HuH-7 (cell line): Measurements from ENCODE around the gene HDAC9.
A peak's percentile ranks its signal among the peaks of the same experiment; 100 is the strongest.

ENCODE experiments used
- DNase-seq: peaks from one replicate; pipeline ENCODE4 v3.0.0; 2011; ENCODE audit warnings: low spot score

Gene HDAC9

DNA sequence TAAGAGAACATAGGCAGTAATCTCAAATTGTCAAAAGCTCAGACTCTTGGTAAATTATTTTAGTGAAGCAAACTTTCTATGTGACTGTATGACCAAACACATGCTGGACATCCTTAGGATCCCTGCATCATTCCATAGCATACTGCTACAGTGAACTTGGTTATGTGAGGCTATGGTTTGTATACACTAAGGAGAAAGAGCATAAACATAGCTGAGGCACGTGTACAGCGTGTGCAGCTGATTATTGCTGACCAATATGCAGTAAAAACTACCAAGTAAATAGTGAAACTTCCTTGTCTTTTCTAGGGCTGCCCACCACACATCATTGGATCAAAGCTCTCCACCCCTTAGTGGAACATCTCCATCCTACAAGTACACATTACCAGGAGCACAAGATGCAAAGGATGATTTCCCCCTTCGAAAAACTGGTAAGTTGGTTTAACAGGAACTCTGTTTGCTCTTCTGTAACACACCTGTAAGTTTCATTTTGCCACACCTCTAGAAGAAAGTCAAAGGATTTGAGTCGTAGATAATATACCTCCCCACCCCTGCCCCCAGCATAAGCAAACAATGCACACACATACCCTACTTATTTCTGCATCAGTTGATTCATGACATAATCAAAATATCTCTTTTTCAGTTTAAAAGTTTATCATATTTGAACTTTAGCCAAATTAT, 98.2 kb downstream of the HDAC9 start:
- DNase-seq: no peak

DNA sequence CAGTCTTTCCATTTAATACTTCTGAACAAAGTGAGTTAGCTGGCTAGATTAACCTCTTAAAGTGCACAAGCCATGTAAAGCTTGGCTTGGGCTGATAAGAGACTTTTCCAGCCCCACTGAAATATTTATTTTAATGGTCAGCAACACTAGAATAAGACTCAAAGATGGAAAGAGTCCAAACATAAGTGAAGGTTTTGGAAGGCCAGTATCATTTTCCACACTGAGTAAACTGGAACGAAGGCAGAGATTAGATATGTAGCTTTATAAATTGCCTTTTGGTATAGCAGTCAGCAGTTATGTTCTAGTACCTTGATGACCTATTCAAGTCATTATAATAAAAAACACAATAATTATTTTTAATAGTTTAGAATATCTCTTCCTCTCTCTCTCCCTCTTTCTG, 102.2 kb downstream of the HDAC9 start:
- no peak for DNase-seq

DNA sequence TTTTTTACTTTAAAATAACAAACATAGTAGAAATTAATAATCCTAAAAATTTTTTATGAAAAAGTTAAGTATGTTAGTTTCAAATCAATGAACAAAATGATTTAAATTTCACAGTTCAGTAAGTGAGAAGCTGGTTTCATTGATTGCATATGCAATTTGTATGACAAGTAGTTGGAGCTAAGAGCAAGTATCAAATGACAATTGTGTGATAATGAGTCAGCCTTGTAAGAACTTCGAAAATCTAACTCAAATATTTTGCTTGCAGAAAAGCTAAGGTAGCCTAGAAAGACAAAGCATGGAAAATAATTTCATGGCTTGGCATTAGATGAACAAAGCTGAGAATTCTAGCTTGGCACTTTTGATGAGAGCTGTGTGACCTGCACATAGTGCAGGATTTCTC, 111.5 kb downstream of the HDAC9 start:
- DNase-seq: no peak

DNA sequence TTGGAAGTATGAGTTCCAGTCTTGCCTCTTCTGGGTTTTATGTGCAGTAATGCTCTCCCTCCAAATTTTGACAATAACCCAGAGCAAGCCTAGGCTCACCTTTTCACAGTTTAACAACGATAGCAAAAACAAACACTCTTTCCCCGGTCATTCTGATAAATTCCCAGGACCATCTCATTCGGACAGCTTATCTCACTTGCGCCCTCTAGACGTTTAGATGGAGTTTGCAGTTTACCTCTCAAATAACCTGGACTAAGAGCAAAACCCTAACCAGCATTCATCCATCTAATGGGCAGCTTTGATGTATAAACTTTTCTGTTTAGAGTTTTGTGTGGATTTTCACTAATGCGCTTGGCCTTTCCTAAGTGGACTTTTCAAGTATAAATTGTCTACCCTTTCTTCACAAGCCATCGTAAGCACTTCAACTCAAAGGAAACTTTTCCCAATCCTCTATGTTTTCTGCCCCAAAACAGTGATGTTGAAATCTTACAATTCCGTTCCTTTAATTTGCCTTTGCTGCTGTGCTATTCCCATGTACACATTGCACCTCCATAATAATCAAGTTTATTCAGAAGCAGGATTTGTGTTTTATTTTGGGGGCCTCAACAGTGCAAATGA, 114.9 kb downstream of the HDAC9 start:
- peak; percentile 27 for DNase-seq

DNA sequence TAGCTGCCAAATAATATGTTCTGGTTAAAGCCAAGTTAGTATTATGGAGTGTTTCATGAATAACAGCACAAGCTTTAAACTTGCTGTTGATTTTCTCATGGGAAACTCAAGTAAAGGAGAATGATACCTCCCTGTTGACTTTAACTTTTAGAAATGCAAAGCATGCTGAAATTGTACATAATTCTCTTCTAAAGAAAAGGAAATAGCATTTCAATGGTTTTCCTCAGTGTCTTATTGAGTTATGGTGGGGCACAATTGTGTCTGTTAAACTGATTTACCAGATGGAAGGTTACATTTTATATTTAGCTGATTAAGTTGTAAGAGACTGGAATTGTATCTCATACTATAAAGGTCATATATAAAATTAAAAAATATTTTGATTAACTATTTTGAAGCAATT, 119.3 kb downstream of the HDAC9 start:
- DNase-seq: no peak

DNA sequence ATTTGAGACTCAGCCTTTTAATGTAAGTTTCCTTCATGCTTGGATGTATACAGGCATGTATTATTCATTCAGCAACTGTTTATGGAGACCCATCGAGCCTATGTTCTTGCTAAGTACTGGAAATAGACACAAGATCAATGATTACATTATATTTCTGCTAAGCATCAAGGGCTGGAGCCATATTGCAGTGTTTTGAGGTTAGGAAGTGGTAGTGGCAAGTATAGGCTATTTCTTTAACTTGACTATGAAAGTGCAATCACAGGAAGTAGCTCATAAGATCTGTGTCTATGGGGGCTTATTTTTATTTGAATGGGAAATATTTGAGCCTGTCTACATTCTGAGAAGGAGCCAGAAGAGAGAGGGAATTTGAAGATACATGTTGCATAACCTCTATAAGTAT, 123.8 kb downstream of the HDAC9 start:
- no peak for DNase-seq

DNA sequence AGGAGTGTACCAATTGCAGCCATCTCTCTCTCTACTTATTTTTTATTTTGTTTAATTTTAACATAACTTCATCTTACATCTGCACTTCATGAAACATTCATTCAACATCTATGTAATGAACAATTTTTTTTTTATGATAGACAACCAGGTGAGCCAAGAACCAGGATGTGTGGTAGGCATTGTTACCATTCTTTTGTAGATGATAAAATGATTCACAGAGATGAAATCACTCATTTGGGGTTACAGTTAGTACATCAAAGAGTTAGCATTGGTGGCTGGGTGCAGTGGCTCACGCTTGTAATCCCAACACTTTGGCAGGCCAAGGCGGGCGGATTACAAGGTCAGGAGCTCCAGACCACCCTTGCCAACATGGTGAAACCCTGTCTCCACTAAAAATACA, 127.8 kb downstream of the HDAC9 start:
- no peak for DNase-seq

DNA sequence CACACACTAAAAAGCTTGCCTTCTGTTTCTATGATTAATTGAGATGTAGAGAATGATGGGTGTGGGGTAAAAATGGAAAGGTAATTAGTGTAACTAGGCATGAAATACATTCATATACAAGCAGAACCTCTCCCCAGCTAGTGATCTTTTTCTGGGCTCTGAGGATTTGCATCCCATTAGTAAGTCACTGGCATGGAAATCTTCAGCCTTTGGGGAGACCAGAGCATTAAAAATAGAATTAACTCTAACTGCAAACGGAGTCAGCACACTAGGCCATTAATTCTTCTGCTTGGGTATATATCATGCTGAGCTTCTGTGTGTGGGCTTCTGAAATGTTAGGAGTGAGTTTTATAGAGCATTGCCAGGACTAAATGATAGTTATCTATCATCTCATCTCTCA, 128.9 kb downstream of the HDAC9 start:
- no peak for DNase-seq

DNA sequence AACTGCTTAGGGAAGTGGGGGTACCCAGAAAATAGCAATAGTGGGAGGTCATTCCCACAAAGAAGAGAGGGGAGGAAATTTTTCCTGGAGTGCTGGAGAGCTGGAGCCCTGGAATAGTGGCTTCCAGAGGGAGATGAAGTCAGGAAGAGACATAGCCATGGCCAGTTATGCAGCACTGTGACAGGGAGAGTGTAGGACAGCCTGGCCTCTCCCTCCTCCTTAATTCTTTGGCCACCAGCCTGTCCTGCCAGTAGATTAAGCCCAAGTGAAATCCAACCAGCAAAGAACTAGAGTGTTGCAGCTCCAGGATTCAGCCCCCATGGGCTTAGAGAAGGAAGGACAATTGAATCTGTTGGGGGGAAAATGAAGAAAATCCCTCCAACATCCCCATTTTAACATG, 130.5 kb downstream of the HDAC9 start:
- DNase-seq: no peak

DNA sequence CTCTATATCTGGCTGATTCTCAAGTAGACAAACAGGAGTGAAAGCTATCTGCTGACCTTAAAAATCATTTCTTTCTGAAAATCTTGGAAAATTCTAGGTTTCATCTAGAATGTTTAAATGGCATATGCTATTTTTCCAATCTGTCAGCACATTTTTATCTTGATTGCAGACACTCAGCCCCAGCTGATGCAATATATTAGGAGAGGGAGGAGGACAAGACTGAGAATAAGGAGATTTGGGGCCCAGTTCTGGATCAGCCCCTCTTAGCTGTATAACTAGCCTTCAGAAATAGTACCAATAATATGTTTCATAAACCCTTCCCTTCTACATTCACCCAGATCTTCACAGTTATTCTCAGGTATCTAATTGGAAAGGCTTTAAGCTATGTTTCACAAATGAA, 131.2 kb downstream of the HDAC9 start:
- DNase-seq: no peak

DNA sequence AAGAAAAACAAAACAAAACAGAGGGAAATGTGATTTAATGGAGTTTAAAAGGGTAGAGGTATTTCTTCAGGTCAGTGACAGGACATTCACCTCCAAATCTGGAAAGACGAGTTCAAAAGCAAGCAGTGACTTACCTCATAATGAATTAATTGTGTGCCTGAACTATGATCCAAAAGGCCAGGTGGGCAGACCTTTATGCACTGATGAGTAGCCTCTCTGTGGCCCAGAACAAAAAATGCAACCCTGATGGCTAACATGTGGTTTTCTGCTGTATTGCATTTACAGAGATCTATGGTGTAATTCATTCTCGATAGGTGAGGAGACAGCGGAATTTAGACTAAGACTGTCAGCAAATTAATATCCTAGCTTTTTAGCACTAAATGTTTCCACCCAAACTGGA, 142.0 kb downstream of the HDAC9 start:
- no peak for DNase-seq

DNA sequence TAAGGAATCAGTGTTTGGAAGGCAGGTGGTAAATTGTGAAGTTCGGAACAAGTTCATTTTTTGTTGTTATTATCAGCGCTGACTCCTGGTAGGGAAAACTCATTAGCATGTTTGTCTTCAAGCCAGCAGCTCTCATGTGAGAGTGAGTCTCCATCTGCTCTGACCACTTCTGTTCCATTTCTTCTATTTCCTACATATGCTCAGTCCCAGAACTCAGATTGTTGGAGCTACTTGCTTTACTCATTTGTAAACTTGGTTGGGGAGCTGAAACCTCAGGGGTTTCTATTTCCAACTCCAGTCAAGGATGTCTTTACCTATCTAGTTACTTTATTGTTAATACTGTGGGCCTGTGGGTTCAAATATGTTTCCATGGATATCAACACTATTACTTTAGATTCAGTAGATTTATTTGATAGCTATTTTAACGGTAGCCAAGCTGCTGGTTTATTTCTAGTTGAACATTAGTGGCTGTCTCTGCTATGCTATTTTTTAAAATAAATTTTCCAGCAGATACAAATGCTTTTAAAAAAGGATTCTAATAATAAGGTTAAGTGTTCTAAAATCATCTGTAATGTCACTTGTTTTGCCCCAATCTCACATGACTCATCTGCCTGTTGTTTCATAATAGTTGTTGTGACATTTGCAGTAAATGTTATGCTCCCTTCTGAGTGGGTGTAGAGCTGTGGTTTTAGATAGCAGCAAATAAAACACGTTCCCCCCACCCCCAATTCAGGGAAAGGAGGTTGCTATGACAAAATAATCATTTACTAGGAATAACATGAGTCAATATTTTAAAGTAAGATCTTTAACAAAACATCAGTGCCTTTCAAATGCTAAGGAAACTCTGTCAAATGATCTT, 143.3 kb downstream of the HDAC9 start:
- DNase-seq: no peak

DNA sequence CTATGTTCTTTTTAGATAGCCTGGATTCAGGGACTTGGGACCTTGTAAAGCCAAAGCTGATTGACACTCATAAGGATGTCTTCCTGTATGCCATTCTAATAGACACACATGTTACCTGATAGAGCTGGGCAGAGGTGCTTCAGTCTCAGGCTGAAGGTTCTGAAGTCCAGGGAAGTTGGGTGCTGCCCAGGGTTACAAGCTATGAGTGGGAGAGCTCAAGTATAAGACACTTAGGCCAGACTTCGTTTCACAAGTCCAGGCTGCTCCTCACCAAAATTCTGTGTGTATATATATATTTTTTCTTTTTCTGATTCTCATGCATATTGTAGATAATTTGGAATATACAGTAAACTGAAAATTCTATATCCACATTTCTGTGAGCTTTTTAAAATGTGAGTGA, 144.2 kb downstream of the HDAC9 start:
- DNase-seq: no peak

DNA sequence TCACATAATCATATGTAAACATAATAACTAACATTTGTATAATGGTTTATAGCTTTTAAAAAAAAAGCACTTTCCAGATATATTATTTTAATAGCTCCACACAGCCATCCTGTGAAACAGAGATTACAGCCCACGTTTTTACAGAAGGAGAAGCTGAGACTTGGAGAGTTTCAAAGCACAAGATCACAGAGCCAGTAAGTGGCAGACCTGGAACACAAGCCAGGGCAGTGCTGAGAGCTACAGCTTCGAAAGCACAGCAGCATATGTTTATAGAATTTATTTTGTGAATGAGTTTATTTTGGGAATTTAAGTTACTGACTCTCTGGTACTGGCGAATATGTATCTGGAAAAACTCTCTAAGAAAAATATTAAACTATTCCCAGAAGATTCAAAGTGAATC, 149.4 kb downstream of the HDAC9 start:
- no peak for DNase-seq

DNA sequence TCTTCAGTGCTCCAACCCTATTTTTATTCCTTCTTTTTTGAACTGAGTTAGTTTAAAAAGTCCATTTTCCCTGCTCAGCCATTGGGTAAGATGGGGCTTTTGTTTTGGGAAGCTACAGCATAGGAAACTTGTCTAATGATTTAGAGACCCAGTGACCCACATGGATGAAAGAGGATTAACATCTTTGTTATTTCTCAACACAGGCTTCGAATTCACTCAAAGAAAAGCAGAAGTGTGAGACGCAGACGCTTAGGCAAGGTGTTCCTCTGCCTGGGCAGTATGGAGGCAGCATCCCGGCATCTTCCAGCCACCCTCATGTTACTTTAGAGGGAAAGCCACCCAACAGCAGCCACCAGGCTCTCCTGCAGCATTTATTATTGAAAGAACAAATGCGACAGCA, 152.0 kb downstream of the HDAC9 start:
- DNase-seq: no peak

DNA sequence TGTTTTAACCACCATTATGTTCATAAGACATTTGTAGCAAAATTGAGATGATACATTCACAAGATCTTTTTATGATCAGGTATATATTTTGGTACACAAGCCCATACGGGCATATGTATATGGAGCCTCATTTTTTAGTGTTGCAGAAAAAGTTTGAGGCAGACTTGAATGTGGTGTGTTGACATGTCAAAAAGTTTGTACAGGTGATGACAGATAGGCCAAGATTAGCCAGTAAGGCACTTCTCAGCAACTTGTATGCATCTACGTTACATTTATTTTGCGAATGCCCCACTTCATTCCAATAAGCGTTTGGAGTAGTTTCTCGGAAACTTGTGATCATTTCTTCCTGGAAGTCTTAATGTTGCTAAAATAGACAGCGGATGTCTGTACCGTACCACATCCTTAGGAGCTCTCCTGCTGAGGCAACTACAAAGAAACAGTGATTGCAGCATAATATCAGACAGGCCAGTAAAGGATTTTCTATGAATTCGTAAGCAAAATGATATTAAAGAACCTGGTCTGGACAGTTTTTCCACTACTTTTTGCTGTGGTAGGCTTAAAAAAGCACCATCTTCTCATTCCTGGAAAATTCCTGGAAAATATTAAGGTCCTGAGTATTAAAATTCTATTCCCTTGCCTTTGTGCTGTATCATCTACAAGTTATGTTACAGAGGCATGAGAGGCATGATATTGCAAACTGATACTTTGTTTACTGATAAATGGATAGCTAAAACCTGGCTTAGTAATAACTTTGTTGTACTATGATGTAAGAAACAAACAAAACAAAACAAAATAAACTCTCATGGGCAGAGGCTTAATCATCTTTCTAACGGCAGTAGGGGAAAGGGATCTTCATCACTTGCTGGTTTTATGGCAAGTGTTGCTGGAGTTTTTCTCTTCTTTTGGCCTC, 153.6 kb downstream of the HDAC9 start:
- no peak for DNase-seq

DNA sequence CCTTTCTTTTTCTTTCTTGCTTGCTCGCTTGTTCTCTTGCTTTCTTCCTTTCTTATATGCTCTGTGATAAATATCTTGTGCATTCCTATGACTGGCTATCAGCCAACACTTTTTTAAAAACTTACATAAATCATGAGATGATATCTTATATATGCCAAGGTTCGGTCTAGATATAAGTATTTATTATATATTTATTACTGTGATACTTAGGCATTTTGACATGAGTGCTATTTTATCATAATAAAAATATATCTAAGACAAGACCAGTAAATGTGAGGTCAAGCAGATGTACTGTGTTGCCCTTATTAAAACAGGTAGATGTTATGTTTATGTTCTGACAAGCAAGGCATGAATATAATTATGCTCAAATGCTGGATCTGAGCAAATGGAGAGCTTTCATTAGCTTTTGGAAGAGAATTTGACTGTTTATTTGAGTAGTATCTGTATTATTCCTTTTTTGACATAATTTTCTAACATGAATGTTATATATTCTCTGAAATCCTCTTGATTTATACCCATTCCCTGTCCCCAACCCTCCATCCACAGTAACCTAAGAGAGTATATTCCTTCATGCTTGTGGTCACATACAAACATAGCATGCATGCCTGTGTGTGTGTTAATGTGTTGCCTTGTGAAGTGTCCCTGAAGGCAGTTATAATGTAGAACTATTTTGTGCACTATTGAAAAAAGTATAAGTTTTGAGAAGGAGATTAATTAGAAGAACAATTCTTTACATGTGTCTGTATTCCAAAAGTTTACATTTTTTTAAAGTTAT, 158.0 kb downstream of the HDAC9 start:
- DNase-seq: no peak

DNA sequence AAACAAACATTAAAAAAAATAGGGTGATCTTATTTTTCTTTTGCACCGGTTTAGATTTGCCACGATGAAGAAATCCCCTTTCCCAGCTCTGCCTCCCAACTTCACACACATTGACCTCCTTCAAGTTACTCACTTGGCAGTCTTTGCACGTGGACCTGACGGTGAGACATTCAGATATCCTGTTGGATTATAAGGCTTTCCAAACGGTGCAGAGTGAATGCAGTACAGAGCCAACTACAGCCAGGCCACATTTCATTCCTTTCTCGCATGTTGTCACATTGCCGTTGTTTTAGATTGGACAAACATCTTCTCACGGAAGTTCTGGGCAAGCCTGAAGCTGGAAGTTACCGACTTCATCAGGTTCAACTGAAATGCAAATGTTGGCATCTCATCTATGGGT, 159.2 kb downstream of the HDAC9 start:
- DNase-seq: no peak

DNA sequence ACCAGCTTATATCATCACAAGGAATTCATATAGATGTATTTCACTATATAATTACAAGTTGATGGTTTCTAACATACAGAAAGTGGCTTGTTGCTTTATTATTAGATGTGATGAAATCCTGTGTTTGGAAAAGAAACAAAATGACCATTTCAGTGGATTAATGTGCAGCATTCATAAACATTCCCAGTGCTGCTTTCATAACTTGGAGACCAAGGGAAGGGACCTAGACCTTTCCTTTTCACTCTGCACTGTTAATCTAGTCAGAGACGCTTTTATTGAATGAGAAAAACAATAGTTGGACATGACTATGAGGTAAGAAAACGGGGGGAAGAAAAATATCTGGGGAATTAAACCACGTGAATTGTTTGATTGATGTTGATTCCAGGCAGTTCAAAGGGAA, 160.0 kb downstream of the HDAC9 start:
- DNase-seq: no peak

DNA sequence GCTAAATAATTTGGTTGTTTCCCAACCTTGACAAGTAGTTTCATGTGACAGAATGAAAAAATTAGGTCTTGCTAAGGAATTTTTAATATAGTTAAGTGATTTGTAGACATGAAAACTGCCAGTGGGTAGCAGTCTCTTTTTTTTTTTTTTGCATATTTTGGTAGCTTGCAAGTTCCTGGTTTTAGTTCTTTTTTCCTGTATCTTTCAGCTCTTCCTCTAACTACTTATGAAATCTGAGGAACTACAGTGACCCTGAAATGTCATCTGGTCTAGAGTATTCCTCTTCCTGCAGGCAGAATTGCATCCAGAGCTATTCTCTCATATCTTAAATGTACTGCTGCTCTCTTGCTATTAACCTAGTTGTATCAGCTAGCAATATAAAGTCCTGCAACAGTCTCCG, 160.4 kb downstream of the HDAC9 start:
- DNase-seq: no peak

DNA sequence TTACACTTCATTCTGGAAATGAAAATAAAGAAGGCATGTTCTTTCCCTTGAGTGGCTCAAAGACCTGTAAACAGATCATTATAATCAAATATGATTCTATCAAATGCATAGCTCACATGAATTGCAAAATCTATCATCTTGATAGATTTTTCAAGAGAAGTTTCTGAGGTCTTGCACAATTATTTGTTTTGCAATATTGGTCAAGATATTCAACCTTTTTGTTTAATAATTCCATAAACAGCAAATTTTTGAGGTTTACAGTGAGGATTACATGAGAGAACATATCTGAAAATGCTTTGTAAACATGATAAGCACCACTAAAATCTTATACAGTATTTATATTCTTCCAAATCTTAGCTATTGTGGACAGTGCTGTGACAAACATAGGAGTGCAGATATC, 160.8 kb downstream of the HDAC9 start:
- DNase-seq: no peak

DNA sequence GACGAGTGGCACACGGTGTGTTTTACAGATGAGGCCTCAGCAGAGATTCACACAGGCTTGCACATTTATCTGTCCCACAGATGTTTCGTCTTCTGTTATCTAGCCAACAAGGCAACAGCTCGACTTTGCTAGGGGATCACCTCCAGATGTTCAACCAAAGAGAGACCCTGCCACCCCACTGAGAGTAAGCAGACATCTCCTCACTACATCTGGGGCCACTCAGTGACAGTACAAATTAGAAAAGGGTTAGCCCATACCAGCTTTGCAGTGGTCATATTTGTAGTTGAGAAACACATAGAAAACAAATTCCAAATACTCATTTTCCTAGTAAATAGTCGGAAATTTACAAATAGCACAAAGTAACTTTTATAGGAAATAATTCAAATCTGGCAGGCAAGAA, 164.2 kb downstream of the HDAC9 start:
- DNase-seq: no peak
